MM.1S (cell line): ENCODE measurements around the gene COL5A2.

Source experiments
- EZH2 ChIP-seq: fragments of 300-600 bp; sonication (generic); optimal IDR thresholded peaks from 2 replicates; pipeline ENCODE3; 2017; ENCODE audit warnings: low read depth, mild to moderate bottlenecking, antibody characterized with exemption, low read length, mixed read lengths
- TF ChIP-seq, protein P1 (sequence below): fragments of 300-600 bp; sonication (generic); IDR thresholded peaks from 2 replicates; pipeline ENCODE4 v1.5.1; 2016; ENCODE audit warnings: antibody characterized with exemption, low read length, mixed read lengths

DNA sequence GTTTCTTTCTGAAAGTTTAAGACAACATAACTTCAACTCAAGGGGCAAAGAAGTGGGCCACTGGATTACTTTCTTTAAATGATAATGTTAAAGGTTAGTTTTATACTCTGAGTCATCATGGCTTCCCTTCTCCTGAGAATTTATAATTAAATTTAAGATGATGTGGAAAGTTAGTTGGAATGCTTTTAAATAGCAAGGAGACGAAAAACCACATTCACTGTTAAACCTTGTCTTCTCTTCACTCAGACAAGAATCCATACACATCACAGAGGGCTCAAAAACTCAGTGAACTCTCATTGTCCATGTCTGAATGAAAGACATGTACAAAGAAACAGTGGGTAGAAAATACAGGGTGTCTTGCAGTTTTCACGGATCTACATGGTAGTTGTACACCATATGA, 65.6 kb downstream of the COL5A2 start:
- no peak for TF ChIP-seq EZH2
- TF ChIP-seq, protein P1, sequence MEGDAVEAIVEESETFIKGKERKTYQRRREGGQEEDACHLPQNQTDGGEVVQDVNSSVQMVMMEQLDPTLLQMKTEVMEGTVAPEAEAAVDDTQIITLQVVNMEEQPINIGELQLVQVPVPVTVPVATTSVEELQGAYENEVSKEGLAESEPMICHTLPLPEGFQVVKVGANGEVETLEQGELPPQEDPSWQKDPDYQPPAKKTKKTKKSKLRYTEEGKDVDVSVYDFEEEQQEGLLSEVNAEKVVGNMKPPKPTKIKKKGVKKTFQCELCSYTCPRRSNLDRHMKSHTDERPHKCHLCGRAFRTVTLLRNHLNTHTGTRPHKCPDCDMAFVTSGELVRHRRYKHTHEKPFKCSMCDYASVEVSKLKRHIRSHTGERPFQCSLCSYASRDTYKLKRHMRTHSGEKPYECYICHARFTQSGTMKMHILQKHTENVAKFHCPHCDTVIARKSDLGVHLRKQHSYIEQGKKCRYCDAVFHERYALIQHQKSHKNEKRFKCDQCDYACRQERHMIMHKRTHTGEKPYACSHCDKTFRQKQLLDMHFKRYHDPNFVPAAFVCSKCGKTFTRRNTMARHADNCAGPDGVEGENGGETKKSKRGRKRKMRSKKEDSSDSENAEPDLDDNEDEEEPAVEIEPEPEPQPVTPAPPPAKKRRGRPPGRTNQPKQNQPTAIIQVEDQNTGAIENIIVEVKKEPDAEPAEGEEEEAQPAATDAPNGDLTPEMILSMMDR, result no peak
